ENCODE data around the gene ASS1.

GRCh38 chr9:130411566-130411915 lies 33.2 kb upstream of the ASS1 start:
- TF ChIP-seq CTCF (conservative IDR thresholded peaks at IDR 0.05) = no peak
- no peak for TF ChIP-seq EZH2 (IDR thresholded peaks at IDR 0.05; ENCODE audit: low read depth)

Measured in PC-9 (cell line).